Measurements from ENCODE around the gene CTCF. TPM values are rescaled to one million over a fixed set of nuclear protein-coding genes. Genes with fewer than 3 reads are reported as not detected.

The CTCF gene
- total and polyA plus RNA-seq, 2 donors (not counting 1 experiment from before 2014, with no cell fraction given), result 20.0 to 20.9 TPM

DNA sequence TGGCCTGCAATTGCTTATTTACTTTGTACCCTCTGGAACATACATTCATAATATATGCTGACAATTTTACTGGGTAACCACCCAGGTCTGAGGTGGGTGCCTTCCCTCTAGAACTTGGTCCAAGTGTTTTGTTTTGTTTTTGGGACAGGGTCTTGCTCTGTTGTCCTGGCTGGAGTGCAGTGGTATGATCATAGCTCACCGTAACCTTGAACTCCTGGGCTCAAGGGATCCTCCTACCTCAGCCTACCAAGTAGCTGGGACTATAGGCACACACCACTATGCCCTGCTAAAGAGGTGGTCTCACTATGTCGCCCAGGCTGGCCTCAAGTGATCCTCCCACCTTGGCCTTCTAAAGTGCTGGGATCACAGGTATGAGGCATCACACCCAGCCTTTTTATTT, 11.2 kb upstream of the CTCF start:
- H3K79me2 ChIP-seq (ENCODE audit: control insufficient read depth, insufficient read depth, low read length), result no peaks in the 10 kb centered on the region
- peaks cover 11% of the 10 kb centered on the region for H3K4me1 ChIP-seq (ENCODE audit: control insufficient read depth, extremely low read depth, insufficient read depth, low read length)
- H3K27me3 ChIP-seq (ENCODE audit: control insufficient read depth, insufficient read depth, low read length), result no peaks in the 10 kb centered on the region
- no peak overlapping the region for H3K4me3 ChIP-seq (replicated peaks in 1 of 4; ENCODE audit: control extremely low read depth in 1 of 4, insufficient read depth in 1 of 4, low read depth in 3 of 4, low read length in 4 of 4)
- no peak overlapping the region for H3K9ac ChIP-seq (ENCODE audit: insufficient read depth, low read length)
- no peak for TF ChIP-seq EZH2 (IDR thresholded peaks at IDR 0.05; ENCODE audit: low read length, missing control alignments)
- TF ChIP-seq, protein P1, sequence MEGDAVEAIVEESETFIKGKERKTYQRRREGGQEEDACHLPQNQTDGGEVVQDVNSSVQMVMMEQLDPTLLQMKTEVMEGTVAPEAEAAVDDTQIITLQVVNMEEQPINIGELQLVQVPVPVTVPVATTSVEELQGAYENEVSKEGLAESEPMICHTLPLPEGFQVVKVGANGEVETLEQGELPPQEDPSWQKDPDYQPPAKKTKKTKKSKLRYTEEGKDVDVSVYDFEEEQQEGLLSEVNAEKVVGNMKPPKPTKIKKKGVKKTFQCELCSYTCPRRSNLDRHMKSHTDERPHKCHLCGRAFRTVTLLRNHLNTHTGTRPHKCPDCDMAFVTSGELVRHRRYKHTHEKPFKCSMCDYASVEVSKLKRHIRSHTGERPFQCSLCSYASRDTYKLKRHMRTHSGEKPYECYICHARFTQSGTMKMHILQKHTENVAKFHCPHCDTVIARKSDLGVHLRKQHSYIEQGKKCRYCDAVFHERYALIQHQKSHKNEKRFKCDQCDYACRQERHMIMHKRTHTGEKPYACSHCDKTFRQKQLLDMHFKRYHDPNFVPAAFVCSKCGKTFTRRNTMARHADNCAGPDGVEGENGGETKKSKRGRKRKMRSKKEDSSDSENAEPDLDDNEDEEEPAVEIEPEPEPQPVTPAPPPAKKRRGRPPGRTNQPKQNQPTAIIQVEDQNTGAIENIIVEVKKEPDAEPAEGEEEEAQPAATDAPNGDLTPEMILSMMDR (conservative IDR thresholded peaks at IDR 0.05 in 1 of 2, IDR thresholded peaks at IDR 0.05 in 1 of 2; ENCODE audit: low read depth in 1 of 2, low read length in 2 of 2), result no peak
- no peak overlapping the region for H3K27ac ChIP-seq (ENCODE audit: insufficient read depth, low read length)
- H3K9me3 ChIP-seq (ENCODE audit: control insufficient read depth, insufficient read depth, low read depth, low read length), result no peaks in the 10 kb centered on the region
- DNase-seq (ENCODE audit: low read depth in 2 of 2), result no peak
- H2AFZ ChIP-seq (ENCODE audit: low read length), result no peak overlapping the region
- H4K20me1 ChIP-seq (ENCODE audit: control insufficient read depth, extremely low read depth, insufficient read depth, low read length), result no peaks in the 10 kb centered on the region
- H3K36me3 ChIP-seq (ENCODE audit: control insufficient read depth, insufficient read depth, low read length), result peaks cover 14% of the 10 kb centered on the region
- H3K4me2 ChIP-seq (ENCODE audit: extremely low read depth, insufficient read depth, low read length), result no peak overlapping the region

DNA sequence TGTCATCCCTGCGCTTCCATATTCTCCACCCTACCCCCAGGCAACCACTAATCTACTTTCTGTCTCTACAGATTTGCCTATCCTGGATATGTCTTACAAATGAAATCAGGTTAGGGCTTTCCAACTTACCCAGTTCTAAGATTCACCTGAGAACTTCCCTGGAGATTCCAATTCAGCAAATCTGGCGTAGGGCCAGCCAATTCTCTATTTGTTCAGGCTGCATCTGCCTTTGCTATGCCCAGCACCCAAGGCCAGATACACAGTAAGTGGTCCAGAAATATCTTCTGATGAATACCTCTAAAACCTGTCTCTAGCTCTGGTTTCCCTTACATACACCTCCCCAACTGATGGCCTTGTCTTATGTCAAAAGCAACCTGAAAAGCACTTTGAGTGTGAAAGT, 10.4 kb upstream of the CTCF start:
- no peaks in the 10 kb centered on the region for H3K27me3 ChIP-seq (ENCODE audit: control insufficient read depth, insufficient read depth, low read length)
- no peak for DNase-seq (ENCODE audit: low read depth in 2 of 2)
- no peak overlapping the region for H3K27ac ChIP-seq (ENCODE audit: insufficient read depth, low read length)
- H3K9me3 ChIP-seq (ENCODE audit: control insufficient read depth, insufficient read depth, low read depth, low read length), result no peaks in the 10 kb centered on the region
- H3K36me3 ChIP-seq (ENCODE audit: control insufficient read depth, insufficient read depth, low read length), result peaks cover 11% of the 10 kb centered on the region
- no peak overlapping the region for H3K9ac ChIP-seq (ENCODE audit: insufficient read depth, low read length)
- H3K4me3 ChIP-seq (replicated peaks in 1 of 4; ENCODE audit: control extremely low read depth in 1 of 4, insufficient read depth in 1 of 4, low read depth in 3 of 4, low read length in 4 of 4), result no peak overlapping the region
- TF ChIP-seq, protein P1 (conservative IDR thresholded peaks at IDR 0.05 in 1 of 2, IDR thresholded peaks at IDR 0.05 in 1 of 2; ENCODE audit: low read depth in 1 of 2, low read length in 2 of 2), result no peak
- no peak overlapping the region for H3K4me2 ChIP-seq (ENCODE audit: extremely low read depth, insufficient read depth, low read length)
- H3K4me1 ChIP-seq (ENCODE audit: control insufficient read depth, extremely low read depth, insufficient read depth, low read length), result peaks cover 9% of the 10 kb centered on the region
- no peaks in the 10 kb centered on the region for H3K79me2 ChIP-seq (ENCODE audit: control insufficient read depth, insufficient read depth, low read length)
- no peaks in the 10 kb centered on the region for H4K20me1 ChIP-seq (ENCODE audit: control insufficient read depth, extremely low read depth, insufficient read depth, low read length)
- H2AFZ ChIP-seq (ENCODE audit: low read length), result no peak overlapping the region

DNA sequence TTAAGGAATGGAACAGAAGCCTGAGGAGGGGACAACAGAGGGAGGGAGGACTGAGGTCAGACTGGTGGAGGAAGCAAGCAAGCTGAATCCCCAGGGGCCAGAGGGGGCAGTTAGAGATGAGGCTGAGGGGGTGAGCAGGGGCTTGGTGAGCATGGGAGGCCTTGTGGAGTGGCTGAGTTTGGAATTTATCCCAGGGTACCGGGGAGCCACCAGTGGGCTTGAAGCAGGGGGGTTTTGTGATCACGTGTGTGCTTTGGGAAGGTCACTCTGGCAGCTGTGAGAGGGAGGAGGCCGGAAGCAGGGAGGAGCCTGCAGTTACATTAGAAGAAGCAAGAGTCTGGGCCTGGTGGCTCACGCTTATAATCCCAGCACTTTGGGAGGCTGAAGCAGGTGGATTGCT, 9.8 kb upstream of the CTCF start:
- Histone ChIP-seq H3K9ac (ENCODE audit: insufficient read depth, low read length) (no peak overlapping the region), H3K27me3 (ENCODE audit: control insufficient read depth, insufficient read depth, low read length) (no peaks in the 10 kb centered on the region)
- no peak for TF ChIP-seq EZH2 (IDR thresholded peaks at IDR 0.05; ENCODE audit: low read length, missing control alignments)
- TF ChIP-seq, protein P1 (conservative IDR thresholded peaks at IDR 0.05 in 1 of 2, IDR thresholded peaks at IDR 0.05 in 1 of 2; ENCODE audit: low read depth in 1 of 2, low read length in 2 of 2), result no peak

More for the DNA sequence above, 9.8 kb upstream of the CTCF start:
- Histone ChIP-seq H3K4me2 (ENCODE audit: extremely low read depth, insufficient read depth, low read length) (no peak overlapping the region), H4K20me1 (ENCODE audit: control insufficient read depth, extremely low read depth, insufficient read depth, low read length) (no peaks in the 10 kb centered on the region), H3K4me1 (ENCODE audit: control insufficient read depth, extremely low read depth, insufficient read depth, low read length) (peaks cover 6% of the 10 kb centered on the region), H3K4me3 (replicated peaks in 1 of 4; ENCODE audit: control extremely low read depth in 1 of 4, insufficient read depth in 1 of 4, low read depth in 3 of 4, low read length in 4 of 4) (no peak overlapping the region), H3K79me2 (ENCODE audit: control insufficient read depth, insufficient read depth, low read length) (no peaks in the 10 kb centered on the region), H3K27ac (ENCODE audit: insufficient read depth, low read length) (no peak overlapping the region), H3K9me3 (ENCODE audit: control insufficient read depth, insufficient read depth, low read depth, low read length) (no peaks in the 10 kb centered on the region), H3K36me3 (ENCODE audit: control insufficient read depth, insufficient read depth, low read length) (peaks cover 8% of the 10 kb centered on the region), H2AFZ (ENCODE audit: low read length) (no peak overlapping the region)
- DNase-seq (ENCODE audit: low read depth in 2 of 2), result no peak
